ENCODE results near the gene C3orf85.
"Not testable (repeated sequence)": the region's sequence is repeated elsewhere in the genome, so short reads cannot be mapped to it uniquely, and the experiment has no call there.

The C3orf85 gene, protein sequence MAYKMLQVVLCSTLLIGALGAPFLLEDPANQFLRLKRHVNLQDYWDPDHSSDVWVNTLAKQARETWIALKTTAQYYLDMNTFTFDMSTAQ

DNA sequence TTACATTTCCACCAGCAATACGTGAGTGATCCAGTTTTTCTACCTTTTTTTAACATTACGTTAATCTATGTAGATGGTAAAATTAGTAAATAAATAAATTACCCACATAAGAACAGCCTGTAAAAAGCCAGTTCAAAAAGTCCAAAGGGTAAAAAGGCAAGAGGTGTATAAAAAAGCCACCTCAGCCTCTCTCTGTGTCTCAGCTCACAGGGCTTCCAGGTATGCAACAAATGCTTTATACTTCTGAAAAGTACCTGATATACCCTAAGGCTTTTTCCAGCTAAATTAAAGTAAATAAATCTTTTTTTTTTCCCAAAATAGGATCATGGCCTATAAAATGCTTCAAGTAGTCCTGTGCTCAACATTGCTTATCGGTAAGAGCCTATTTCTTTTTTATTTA lies at the start of gene C3orf85:
Gene C3orf85 (plus strand): TSS at position 197 of the 400 bp plus-strand sequence. CDS start 129 bp downstream, at position 326.
- no peak for DNase-seq

DNA sequence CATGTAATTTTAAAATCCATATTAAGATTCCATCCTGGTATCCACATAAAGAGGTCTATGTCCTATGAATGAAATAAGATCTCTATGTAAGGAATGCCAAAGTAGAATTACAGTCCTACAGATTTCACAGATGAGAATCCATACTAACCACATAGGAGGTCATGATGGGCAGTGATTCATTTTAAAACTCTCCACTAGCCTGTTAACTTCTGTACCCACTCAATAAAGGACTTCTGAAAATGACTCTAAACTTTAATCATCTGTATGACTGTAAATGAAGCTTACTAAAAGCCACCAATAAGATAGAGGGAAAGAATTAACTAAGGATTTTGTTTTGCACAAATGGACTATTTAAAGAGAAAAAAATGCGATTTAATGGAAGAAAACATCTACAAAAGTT lies 47.3 kb upstream of the C3orf85 start:
- DNase-seq: no peak

DNA sequence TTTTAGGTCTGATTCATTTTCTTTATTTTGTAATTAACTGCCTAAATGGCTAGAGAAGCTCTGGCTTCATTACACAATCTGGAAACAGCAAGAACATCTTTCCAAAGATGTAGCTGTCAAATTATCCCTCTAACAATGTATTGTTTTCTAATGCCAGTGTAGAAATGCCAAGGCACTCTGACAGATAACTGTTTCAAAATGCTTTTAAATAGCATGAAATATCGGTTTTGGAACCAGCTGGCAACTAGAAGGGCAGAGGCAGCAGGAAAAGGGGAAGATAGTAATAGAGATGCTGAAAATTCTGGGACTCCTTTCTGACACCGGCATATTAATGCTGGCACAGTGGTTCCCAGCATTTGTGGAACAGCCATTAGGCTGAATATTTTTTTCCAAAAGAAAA lies 44.7 kb upstream of the C3orf85 start:
- DNase-seq: no peak

DNA sequence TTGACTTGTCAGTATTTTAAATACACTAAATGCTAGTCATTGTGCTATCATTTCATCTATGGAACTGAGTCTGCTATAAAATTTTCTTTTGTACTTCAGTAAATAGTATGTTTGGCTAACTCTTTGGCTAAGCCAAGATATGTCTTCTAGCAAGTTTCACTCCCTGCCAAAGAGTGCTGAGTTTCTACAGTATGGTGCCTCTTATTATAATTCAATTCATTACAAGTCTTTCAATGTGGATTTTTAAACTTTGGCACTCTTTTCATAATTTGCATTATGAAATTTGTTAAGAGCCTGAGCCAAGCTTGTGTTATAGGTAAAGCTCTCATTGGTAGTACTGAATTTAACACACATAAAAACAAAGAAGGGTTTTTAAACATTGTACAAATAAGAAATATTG lies 43.0 kb upstream of the C3orf85 start:
- no peak for DNase-seq

DNA sequence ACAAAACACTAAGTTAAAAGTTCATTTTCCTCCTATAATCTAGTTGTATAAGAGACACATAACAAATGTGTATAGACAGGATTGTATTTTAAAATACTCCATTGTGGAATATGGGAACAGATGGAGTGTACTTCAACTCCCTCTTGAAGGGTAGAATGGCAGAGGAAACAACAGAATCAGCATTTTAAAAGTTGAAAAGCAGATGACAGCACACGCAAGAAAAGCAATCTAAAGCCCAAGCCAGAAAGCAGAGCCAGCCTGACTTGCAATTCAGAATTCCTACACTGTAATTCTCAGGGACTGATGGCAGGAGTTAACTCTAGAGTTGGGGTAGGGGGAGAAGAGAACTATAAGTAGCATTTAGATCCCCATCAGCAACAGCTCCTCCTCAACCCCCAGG lies 41.4 kb upstream of the C3orf85 start:
- no peak for DNase-seq

DNA sequence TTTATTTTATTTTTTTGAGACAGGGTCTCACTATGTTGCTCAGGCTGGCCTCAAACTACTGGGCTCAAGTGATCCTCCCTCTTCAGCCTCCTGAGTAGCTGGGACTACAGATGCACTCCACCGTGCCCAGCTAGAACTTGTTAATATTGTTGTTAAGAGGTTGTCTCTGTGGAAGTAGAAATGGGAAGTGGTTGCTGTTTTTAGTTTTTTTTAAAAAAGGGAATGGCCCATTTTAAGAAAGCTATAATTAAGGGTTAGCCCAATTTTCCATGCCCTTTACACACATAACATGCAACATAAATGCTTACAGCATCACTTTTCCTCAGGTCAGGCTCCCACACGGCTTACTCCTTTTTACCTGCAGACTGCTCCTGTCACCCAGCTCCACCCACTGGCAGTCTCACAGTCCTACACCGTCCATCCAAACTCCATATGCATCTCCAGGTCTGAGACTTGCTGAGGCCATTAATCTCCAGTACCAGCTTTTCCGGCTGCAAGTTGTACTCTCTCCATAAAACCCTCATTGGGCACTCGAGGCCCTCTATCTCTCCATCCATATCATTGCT lies 38.4 kb upstream of the C3orf85 start:
- DNase-seq: no peak

DNA sequence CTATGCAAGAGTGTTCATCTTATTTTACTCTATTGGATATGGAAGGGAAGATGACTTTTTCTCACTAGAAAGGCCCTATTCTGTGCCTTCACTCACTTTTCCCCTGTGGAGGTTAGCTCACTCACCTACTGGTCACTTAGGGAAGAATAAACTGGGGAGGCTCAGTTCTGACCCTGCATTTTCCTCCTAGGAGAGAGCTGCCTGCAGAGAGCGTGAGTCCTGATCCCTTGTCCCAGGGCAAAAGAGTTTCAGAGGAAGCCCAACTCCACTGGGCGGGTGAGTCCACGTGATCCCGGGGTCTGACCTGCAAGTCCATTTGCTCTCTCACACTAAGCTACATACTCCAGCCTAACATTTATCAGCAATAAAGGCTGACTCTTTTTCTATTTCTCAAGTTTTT lies 26.9 kb upstream of the C3orf85 start:
- no peak for DNase-seq

DNA sequence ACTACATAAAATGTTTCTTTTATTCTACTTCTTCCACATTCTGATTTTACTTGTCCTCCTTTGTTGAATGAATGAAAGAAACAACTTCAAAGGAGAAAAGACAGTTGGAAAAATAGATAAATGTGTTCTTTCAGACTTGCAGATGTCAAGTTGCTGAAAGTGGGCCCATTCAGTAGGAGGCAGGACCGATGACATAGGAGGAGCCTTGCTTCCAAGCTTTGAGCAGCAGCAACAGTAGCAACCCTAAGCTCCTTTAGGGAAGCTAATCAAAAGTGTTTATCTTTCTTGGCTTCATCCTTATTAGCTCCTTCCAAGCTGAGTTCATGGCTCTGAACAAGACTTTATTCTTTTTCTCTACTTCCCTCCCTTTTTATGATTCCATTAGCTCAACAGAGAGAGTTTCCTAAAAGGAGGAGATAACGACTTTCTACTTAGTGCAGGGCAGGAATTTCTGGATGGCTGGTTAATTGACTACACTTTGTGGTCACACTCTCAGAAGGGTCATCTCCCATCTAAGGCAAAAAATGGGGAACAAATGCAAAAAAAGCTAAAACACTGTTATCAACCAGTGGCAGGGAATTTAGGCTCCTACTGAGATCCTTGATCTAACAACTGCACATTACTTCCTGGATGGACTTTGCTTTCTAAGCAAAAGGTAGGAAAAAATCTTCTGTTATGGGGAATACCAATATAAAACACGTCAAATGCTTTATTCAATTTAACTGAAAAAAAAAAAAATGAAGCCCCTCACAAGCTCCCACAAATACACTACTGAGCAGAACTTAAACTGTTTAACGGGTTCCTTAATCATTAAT lies 23.4 kb upstream of the C3orf85 start:
- DNase-seq: no peak

DNA sequence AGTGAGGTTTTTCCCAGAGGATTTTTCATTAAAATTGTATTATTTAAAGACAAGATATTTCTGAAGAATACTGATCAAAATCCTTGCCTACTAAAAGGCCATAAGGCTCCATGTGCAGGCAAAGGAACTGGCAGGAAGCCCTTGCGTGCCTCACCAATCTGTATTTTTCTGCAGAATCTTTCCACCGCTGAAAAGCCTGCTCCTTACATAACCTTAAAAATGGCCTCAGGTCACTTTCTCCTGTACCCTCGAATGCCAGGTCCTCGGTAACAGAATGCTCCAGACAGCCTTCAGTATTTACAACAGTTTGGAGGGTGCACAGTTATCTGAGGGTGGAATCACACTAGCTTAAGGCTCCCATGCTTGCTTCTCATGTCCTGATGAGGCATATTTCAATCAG lies 21.8 kb upstream of the C3orf85 start:
- no peak for DNase-seq

DNA sequence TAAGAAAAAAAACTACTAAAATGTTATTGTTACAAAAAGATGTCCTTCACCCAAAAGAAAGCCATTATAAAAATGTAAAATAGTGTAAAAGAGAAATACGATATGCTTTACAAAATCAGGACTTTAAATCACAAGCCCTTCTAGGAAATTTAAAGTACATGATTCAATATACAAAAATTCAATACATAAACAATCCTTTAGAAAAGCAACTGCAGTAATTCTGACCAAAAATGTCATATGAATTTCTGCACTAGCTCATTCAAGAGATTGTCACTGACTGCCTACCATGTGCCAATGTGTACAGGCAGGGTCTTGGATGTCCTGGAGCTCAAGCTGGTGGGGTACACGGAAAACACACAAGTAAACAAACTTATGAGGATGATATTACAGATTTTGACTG lies 21.1 kb upstream of the C3orf85 start:
- DNase-seq: no peak

DNA sequence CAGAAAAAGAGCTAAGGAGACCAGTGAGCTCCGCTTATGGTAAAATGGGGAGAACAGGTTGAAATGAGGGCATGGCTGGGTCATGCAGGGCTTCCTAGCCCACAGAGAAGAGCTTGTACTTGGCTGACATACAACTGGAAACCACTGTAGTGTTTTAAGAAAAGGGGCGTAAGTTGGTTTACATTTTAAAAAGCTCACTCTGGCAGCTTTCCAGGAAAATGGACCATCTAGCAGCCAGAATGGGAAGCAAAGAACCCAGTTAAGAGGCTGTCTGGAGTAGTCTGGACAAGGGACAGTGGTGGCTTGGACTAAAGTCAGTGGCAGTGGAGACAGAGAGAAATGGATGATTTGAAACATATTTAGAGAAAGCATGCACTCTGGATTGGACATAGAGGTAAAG lies 20.5 kb upstream of the C3orf85 start:
- DNase-seq: no peak

DNA sequence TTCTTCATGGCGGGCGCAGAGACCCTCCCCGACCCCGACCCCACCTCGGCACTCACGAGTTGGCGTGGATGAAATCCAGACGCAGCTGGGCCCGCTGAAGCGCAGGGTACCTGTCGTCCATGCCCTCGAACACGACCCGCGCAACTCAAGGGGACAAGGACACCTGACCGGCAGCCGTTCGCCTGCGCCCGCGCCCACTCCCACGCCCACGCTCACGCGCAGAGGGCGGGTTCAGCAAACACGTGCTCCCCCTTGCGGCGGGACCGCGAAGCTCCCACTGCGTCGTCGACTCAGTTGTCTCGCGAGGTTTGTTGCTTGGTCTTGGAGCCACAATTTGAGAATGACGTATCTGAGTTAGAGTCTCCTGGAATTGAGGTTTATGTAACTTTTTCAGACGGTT lies 18.6 kb upstream of the C3orf85 start, which contains the start of gene MORC1:
Gene MORC1 (minus strand): TSS at position 196 of the 400 bp plus-strand sequence. CDS start 75 bp downstream, at position 121.
- DNase-seq: no peak

DNA sequence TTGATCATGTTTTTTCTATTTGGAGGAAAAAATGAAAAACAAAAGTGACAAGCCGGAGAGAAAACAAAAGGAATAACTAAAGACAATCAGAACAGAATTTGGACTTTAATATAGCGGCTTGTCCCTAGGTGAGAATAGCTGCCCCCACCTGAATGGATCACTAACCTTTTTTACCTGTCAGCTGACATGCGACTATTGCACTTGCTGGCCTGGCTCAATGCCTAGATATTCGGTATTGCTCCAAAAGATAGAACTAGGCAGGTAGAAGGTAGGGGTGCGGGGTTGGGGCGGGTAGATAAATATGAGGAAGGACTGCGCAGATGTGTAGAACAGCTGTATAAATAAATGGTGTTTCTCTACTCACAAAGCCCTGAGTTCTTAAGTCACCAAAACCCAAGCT lies 17.9 kb upstream of the C3orf85 start:
- no peak for DNase-seq

DNA sequence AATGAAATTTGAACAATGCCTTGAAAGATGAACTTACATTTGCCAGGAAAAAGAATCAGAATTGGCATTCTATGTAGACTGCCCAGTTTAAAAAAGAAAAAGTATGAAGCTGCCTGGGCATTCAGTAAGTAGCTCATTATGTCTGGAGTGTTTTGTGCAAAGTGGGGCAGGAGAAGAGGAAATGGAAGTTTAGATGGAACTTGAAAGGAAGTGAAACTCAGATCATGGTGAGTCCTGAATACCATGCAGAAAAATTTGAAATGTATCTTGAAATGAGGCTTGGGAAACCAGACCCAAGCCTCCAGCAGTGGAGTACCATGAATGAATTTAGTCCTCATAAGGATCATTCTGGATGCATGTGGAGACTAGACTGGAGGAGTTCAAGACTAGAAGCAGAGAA lies 13.8 kb upstream of the C3orf85 start:
- DNase-seq: no peak

DNA sequence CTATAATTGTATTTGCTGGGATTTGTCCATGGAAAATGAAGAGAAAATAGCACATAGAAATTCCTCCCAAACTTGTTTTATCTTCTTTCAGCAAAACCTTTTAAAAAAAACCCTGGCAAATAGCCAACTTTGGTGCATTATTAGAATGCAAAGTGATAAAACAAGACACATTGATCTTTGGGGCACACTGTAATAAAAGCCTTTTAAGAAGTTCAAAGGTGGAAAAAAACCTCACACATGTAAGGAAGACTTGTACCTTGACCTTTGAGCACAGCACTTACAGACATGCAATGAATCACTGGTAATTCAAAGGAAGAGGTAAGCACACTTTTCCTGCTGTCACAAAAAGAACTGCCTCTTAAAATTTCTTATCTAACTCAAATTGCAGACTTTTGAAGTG lies 10.6 kb upstream of the C3orf85 start:
- no peak for DNase-seq

DNA sequence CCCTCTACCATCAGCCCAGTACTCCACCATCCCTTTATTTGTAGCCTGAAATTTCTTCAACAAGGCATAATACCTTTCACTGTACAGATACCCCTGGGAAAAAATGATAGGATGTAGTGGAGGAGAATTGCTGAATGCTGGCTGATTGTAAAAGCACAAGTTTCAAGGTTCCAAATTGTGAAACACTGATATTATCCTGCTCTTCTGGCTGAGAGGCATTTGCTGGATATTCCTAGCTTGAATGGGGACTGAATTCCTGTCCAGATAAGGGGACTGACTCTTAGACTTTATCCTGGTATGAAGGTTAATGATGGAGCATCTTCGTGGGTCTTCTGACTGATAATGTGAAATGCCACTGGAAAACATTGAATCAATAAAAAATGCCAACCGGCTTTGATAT lies 9.0 kb upstream of the C3orf85 start:
- no peak for DNase-seq

DNA sequence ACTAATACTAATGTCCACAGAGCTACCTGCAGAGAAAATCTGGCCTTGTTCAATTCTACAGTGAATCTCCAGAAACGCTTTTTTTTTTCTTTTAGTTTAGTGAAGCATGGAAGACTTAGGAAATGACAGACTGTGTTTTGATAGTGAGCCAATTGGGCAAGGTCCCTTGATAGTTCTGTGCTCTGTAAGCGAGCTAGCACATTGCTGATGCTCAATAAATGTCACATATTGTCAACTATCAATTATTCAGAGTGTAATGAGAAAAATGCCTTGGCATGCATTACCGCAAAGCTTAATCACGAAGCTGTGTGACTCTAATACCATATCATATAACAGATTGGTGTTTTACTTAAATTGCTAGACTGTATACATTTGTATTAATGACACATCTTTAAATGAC lies 5.2 kb upstream of the C3orf85 start:
- no peak for DNase-seq

DNA sequence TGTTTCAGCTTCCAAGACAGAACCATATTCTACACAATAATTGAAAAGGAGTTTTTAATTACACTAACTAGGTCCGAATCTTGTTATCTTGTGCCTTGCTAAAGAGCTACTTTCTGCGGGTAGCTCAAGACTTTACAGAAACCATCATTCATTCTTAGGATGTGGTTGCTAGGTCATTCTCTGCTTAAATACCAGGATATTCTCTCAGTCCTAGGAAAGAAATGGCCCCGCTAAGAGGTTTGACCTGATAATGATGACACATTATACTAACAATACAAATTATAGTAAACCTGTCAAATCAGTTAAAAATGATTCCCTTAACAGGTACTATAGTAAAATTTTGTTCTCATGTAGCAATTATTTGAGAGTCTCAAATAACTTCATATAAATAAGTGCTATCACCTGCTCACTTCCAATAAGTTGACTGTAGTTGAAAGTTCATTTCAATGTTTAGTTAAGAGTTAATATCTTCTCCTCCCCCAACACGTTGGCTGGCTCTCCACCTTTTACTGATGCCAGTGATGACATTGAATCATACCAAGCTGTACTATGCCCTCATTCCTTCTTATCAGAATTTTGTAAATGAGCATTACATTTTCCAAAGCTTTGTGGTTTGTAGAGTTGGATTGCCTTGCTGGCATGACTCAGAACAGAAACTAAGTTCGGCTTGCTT lies 3.6 kb upstream of the C3orf85 start:
- no peak for DNase-seq

DNA sequence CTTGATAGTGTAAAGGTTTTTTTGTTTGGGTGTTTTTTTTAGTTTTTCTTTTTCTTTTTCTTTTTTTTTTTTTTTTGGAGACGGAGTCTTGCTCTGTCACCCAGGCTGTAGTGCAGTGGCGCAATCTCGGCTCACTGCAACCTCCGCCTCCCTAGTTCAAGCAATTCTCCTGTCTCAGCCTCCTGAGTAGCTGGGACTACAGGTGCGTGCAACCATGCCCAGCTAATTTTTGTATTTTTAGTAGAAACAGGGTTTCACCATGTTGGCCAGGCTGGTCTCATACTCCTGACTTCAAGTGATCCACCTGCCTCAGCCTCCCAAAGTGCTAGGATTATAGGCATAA lies 3.1 kb upstream of the C3orf85 start:
- DNase-seq: not testable (repeated sequence)

DNA sequence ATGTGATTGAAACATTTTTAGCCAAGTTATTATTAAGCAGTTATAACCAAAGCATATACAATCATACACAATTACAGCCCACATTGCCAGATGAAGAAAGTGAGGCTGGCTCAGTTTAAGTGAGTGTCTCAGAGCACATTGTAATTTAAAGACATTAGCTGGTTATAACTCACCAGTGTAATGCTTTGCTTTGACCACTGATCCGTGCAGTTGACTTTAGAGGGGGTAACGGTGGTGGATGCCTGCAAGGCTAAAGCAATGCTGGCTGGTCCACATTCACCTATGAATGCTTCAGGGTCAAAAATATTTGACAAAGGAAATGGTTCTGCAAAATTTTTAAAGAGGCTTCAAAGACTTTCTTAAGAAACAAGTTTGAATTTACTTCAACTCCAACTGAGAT lies 1.2 kb downstream of the C3orf85 start:
- DNase-seq: no peak

DNA sequence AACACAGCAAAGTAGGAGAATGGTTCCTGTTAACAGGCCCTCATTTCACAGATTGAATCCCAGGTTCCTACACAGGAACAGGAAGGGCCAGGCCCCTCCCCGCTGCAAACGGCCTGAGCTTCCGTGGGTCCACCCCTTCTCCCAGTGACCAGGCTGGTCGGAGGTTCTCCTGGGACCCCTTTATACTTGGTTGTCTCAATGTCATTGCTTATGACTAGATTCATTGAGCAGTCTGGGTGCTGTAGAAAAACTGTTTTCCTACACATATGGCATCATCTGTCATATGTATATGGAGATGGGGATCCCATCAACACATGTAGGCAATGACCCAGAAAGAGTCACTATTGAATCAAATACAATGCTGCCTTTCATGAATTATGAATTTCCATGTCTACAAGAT lies 3.8 kb downstream of the C3orf85 start:
- DNase-seq: no peak

DNA sequence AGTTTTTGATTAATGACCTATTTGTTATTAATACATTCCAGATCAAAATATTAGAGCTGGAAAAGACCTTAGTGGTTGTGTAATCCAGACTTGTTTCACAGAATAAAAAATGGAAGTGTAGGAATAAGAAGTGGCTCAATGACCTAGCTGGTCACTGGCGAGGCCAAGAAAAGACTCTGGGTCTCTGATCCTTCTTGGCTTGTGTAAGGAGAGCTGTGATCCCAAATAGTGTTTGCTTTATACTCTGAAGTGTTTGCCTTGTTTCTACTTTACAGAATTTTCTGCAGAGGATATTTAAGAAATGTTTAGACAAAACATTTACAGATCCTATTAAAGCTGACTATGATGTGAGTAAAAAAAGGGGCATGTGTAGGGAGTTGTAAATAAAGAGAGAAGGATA lies 7.1 kb downstream of the C3orf85 start:
- no peak for DNase-seq

DNA sequence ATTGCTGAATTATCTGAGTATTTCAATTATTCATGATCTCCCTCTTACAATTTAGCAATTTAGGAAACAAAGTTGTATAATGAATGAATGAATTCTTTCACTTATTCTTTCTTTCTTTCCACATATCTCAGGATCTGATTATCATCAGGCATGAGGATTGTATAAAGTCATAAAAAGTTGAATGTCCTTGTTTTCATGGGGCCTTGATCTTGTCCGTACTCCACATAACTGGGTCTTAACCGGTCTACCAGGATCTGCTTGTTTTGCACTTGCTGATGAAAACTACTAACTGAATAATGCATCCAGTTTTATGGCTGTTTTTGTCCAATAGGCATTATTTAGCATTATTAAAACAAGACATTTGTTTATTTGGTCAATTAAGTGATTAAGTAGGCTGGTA lies 12.6 kb downstream of the C3orf85 start:
- DNase-seq: no peak

DNA sequence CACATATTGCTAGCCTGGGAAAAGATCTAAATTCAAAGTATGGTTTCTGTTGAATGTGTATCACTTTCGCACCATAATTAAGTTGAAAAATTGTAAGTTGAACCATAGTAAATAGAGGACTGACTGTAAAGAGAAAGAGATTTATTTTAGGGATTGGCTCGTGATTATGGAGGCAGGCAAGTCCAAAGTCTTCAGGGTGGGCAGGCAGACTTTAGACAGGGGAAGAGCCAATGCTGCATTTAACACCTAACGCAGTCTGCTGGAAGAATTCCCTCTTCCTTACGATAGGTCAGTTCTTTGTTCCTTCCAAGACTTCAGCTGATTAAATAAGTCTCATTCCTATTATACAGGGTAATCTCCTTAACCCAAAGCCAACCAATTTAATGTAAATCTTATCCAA lies 15.8 kb downstream of the C3orf85 start:
- no peak for DNase-seq

Measured in GDM1 (cell line).